Measurements from ENCODE around the gene UTP25. TPM values are rescaled to one million over a fixed set of nuclear protein-coding genes. Genes with fewer than 3 reads are reported as not detected.

The UTP25 gene
- total and polyA plus RNA-seq, 2 donors (not counting 3 experiments of a cell fraction or from before 2014, with no cell fraction given) = 6.6 to 11.7 TPM

DNA sequence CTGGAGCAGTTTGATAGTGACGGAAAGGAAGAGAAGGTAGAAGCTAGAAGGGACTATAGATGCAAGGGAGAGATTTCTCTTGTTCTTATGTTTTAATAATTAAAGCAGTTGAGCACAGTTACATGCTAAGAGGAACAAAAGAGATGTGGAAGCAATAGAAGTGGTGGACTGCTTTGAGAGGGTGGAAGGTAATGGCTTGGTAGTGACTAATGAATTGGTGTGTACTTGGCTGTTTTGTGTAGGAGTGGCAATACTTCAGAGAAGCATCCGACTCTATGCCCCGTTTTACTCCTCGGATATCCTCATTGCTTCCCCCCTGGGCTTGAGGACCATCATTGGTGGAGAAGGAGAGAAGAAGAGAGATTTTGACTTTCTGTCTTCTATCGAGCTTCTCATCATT, 12.8 kb downstream of the UTP25 start:
- Histone ChIP-seq H2AFZ (ENCODE audit: low read depth, low read length) (no peak overlapping the region), H3K27me3 (ENCODE audit: control insufficient read depth in 2 of 2, insufficient read depth in 2 of 2, low read length in 2 of 2) (no peaks in the 10 kb centered on the region), H3K9ac (replicated peaks; ENCODE audit: extremely low read depth, insufficient read depth, low read length) (peak overlapping the region; percentile 63), H3K36me3 (ENCODE audit: control insufficient read depth in 2 of 2, extremely low read depth in 1 of 2, insufficient read depth in 2 of 2, low read length in 2 of 2) (peaks cover 11 to 39% of the 10 kb centered on the region in 2 experiments), H3K79me2 (ENCODE audit: control insufficient read depth, insufficient read depth, low read length) (peaks cover 14% of the 10 kb centered on the region), H3K9me3 (replicated peaks; ENCODE audit: control insufficient read depth, insufficient read depth, low read length) (no peaks in the 10 kb centered on the region), H3K4me1 (ENCODE audit: control insufficient read depth, extremely low read depth, insufficient read depth, low read length) (peaks cover 55% of the 10 kb centered on the region), H4K20me1 (replicated peaks; ENCODE audit: control insufficient read depth, extremely low read depth, insufficient read depth, low read length) (no peaks in the 10 kb centered on the region), H3K4me3 (replicated peaks in 1 of 3; ENCODE audit: insufficient read depth in 1 of 3, low read depth in 1 of 3, low read length in 3 of 3) (peak overlapping the region in 1 of 3 experiments; percentile 2), H3K4me2 (ENCODE audit: insufficient read depth, low read length) (peak overlapping the region; percentile 63), H3K27ac (ENCODE audit: insufficient read depth, low read depth, low read length) (peak overlapping the region; percentile 80), H3K9me1 (replicated peaks; ENCODE audit: control insufficient read depth, extremely low read depth, insufficient read depth, low read length) (no peaks in the 10 kb centered on the region)
- ChIA-PET CTCF (interaction anchor here (1.0 to 2.4 kb wide), 13 partner anchors 9 to 467 kb away, joined by 3 to 59 read pairs (median 4); partner anchors contain the start of genes SYT14 and UTP25), POLR2A (interaction anchor here (0.5 to 2.9 kb wide), 7 partner anchors 13 to 393 kb away, joined by 3 to 27 read pairs (median 5); partner anchors contain the start of genes C1orf74, SERTAD4 and UTP25)
- BruUV-seq (replicated peaks) = no TSS peak
- no peak for FAIRE-seq
- intact Hi-C loops (cut with micrococcal nuclease) = loop anchor here (1.0 kb wide), 5 partner anchors 13 to 399 kb away; partner anchors contain the start of gene UTP25
- TF ChIP-seq MYC (IDR thresholded peaks at IDR 0.05; ENCODE audit: low read depth, low read length) (no peak), JUN (IDR thresholded peaks at IDR 0.05; ENCODE audit: borderline replicate concordance, insufficient read depth, insufficient read length, low read depth) (no peak), FOS (IDR thresholded peaks at IDR 0.05; ENCODE audit: borderline replicate concordance, insufficient read depth, low read length) (no peak), EZH2 (IDR thresholded peaks at IDR 0.05; ENCODE audit: borderline replicate concordance, low read depth, low read length, severe bottlenecking) (no peak), GATA2 (IDR thresholded peaks at IDR 0.05; ENCODE audit: insufficient read depth, insufficient read length, low read depth, low read length) (no peak), POLR2AphosphoS5 (IDR thresholded peaks at IDR 0.05; ENCODE audit: insufficient read depth, low read depth, low read length) (no peak), POLR2A (IDR thresholded peaks at IDR 0.05; ENCODE audit: low read depth, low read length) (no peak)
- TF ChIP-seq, protein P1, sequence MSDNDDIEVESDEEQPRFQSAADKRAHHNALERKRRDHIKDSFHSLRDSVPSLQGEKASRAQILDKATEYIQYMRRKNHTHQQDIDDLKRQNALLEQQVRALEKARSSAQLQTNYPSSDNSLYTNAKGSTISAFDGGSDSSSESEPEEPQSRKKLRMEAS (IDR thresholded peaks at IDR 0.05; ENCODE audit: insufficient read depth, insufficient read length) = no peak
- TF ChIP-seq, protein P2, sequence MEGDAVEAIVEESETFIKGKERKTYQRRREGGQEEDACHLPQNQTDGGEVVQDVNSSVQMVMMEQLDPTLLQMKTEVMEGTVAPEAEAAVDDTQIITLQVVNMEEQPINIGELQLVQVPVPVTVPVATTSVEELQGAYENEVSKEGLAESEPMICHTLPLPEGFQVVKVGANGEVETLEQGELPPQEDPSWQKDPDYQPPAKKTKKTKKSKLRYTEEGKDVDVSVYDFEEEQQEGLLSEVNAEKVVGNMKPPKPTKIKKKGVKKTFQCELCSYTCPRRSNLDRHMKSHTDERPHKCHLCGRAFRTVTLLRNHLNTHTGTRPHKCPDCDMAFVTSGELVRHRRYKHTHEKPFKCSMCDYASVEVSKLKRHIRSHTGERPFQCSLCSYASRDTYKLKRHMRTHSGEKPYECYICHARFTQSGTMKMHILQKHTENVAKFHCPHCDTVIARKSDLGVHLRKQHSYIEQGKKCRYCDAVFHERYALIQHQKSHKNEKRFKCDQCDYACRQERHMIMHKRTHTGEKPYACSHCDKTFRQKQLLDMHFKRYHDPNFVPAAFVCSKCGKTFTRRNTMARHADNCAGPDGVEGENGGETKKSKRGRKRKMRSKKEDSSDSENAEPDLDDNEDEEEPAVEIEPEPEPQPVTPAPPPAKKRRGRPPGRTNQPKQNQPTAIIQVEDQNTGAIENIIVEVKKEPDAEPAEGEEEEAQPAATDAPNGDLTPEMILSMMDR (IDR thresholded peaks at IDR 0.05; ENCODE audit: extremely low read depth in 1 of 2, insufficient read depth in 1 of 2, low read depth in 1 of 2, low read length in 2 of 2) = no peak
- no peak for DNase-seq (ENCODE audit: low read depth, low spot score)
- dilution Hi-C loops (cut with MboI; ENCODE audit: extremely low pct_ligation_motif_present, low sequenced_read_pairs) = loop anchor here (25.0 kb wide), 1 partner anchor 522 kb away; no protein-coding TSS in a partner anchor

All from endothelial cell of umbilical vein (primary cell).